ENCODE results near the gene HECTD1.
A peak's percentile ranks its signal among the peaks of the same experiment; 100 is the strongest.
"Not testable (repeated sequence)": the region's sequence is repeated elsewhere in the genome, so short reads cannot be mapped to it uniquely, and the experiment has no call there.

Gene HECTD1

DNA sequence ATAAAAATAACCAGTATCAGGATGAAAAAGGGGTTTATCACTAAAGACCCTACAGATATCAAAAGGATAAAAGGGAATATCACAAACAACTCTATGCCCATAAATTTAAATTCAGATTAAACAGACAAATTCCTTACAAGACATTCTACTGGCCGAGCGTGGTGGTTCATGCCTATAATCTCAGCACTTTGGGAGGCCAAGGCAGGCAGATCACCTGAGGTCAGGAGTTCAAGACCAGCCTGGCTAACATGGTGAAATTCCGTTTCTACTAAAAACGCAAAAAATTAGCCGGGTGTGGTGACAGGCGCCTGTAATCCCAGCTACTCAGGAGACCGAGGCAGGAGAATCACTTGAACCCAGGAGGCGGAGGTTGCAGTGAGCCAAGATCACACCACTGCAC is 15.0 kb downstream of the HECTD1 start:
- not testable (repeated sequence) for DNase-seq

- no peak for DNase-seq
Observed at GRCh38 chr14:31190717-31191263, 16.8 kb downstream of the HECTD1 start.

GRCh38 chr14:31190219-31190603 is 17.4 kb downstream of the HECTD1 start:
- no peak for DNase-seq

GRCh38 chr14:31189346-31190218 is 18.0 kb downstream of the HECTD1 start:
- no peak for DNase-seq

DNA sequence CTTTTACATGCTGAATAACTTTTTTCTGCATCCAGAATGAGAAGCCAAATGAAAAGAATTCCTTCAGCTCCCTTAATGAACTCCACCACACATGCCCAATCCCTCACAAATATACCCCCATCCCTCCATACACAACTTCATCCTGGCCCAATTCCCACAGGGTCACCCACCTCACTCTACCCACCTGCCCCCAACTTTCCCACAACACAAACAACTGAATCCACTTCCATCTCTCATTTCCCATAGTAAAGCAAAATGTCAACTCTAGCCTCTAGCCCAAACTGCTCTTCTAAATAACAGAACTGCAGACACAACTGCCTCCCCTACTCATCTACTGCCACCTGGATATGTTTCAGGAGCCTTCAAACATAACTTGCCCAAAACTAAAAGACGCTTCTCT is 18.8 kb downstream of the HECTD1 start:
- no peak for DNase-seq

- not testable (repeated sequence) for DNase-seq
Observed at GRCh38 chr14:31182016-31182415, 25.6 kb downstream of the HECTD1 start.

GRCh38 chr14:31181271-31181670 is 26.3 kb downstream of the HECTD1 start:
- no peak for DNase-seq

DNA sequence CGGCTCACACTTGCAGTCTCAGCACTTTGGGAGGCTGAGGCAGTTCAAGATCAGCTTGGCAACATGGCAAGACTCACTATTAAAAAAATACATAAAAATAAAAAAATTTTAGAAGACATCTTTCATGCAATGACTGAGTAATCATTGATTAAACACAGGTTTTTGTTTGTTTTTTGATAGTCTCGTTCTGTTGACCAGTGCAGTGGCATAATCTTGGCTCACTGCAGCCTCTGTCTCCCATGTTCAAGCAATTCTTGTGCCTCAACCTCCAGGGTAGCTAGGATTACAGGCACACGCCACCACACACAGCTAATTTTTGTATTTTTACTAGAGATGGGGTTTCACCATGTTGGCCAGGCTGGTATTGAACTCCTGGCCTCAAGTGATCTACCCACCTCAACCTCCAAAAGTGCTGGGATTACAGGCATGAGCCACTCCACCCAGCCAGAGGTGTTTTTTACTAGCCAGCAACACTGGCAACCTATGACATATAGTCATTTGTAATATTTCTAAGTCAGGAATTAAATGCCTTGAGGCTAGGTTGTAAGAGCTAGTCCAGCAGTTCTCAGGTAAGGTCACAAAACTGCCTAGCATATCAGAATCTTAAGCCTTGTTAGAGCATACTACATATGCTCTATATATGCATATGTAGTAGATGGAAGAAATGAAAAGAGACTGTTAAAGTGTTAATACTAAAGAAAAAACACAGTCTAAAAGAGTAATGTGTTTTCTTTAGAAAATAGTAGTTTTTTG is 27.1 kb downstream of the HECTD1 start:
- DNase-seq, result no peak

DNA sequence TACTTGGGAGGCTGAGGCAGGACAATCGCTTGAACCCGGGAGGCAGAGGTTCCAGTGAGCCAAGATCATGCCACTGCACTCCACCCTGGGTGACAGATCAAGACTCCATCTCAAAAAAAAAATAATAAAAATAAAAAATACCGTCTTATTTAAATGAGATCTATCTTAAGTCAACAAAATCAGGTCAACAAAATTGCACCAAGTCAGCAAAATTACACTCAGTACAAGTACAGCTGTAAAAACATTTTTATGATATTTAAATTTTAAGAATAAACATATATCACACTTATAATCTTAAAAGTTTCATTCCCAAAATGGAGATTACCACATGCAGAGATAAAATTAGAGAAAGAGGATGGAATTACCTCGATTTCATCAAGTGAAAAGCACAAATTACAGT is 33.2 kb downstream of the HECTD1 start:
- DNase-seq, result no peak

DNA sequence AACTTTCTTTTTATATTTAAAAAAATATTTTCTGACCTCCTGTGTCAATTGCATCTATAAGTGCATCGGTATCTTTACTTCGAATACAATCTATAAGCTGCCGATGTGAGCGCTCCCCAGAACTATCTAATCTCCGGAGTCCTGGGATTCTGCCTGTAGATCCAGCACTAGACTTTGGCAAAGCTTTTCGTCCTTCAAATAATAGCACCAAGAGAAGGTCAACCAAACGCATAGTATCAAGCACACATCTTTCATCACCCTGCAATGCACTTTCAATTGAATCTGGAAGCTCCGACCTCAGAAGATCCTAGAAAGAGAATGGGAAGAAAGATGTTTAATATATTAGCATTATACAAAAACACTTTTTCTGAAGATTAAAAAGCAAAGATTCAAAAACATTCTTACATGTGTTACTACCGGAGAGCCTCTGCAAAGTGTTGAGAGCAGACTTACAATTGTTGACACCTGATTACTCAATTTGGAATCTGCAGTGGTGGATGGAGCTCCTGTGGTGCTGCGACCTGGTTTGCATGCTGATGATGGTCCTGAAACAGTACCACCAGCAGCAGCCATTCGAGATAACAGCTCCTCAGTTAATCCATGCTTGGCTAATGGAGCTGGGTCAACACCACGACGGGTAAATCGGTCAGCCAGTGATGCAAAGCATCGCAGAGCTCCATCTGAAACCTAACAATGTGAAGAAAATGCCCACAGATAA is 34.3 kb downstream of the HECTD1 start:
- DNase-seq, result no peak

- no peak for DNase-seq
Observed at GRCh38 chr14:31172084-31172483, 35.5 kb downstream of the HECTD1 start.

DNA sequence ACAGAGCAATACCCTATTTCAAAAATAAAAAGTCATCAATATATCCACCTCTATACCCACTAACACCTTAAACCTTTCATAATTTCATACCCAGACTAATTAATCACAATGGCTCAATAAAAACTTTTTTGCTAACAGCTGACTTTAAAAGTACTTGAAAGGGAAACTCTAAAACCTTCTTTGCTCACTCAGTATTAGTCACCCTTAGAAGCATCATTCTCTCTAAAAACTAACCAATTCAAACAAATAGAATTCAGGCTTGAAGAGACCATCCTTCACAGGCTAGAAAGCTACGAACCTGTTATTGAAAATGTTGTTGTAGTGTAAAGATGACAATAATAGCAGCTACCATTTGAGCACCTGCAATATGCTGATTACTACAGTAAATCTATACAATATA is 37.2 kb downstream of the HECTD1 start:
- no peak for DNase-seq

DNA sequence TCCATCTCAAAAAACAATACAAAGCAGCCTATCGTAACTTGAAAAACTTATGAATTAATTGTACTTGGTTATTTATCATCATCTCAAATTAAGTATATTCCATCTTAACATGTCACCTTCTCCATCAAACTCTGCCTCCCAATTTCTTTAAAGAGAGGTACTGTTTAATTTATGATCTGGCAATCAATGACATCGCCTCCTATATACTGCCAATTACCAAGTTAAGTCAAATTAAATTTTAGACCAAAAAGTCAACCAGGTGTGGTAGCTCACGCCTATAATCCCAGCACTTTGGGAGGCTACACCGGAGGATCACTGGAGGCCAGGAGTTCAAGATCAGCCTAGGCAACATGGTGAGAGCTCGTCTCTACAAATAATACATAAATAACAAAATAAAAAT is 37.7 kb downstream of the HECTD1 start:
- DNase-seq, result no peak

DNA sequence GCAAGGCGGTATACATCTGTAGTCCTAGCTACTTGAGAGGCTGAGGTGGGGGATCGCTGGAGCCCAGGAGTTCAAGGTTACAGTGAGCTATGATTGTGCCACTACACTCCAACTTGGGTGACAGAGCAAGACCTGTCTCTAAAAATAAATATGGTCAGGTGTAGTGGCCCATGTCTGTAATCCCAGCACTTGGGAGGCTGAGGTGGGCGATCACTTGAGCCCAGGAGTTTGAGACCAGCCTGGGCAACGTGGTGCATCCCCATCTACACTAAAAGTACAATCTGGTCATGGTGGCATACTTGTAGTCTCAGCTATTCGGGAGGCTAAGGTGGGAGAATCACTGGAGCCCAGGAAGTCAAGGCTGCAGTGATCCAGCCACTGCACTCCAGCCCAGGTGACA is 40.6 kb downstream of the HECTD1 start:
- no peak for DNase-seq

- DNase-seq, result peak; percentile 2
Observed at GRCh38 chr14:31166271-31166561, 41.4 kb downstream of the HECTD1 start.

DNA sequence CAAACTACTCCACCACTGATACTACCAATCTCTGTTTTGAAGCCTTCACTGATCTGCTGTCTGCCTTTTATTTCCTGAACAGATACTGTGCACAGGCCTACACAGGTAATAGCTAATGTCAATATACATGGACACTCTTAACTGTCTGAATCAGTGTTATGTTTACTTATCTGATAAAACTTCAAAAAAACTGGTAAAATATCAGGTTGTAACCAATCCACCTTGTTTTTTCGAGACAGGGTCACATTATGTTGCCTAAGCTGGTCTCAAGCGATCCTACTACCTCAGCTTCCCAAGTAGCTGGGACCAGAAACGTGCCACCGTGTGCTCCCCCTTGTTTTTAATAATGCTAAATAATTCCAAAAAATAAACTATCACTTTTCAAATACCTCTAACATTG is 43.5 kb downstream of the HECTD1 start:
- DNase-seq, result no peak

GRCh38 chr14:31162910-31163649 is 44.5 kb downstream of the HECTD1 start:
- DNase-seq, result no peak

DNA sequence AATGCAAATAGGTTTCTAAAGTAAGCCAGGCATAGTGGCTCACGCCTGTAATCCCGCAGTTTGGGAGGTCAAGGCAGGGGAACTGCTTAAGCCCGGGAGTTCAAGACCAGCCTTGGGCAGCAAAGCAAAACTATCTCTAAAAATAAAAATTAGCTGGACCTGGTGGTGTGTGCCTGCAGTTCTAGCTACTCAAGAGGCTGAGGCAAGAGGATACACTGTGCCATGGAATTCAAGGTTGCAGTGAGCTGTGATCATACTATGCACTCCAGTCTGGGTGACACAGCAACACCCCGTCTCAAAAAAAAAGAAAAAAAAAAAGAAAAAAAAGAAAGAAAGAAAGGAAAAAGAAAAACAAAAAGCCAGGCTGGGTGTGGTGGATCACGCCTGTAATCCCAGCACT is 46.3 kb downstream of the HECTD1 start:
- no peak for DNase-seq

DNA sequence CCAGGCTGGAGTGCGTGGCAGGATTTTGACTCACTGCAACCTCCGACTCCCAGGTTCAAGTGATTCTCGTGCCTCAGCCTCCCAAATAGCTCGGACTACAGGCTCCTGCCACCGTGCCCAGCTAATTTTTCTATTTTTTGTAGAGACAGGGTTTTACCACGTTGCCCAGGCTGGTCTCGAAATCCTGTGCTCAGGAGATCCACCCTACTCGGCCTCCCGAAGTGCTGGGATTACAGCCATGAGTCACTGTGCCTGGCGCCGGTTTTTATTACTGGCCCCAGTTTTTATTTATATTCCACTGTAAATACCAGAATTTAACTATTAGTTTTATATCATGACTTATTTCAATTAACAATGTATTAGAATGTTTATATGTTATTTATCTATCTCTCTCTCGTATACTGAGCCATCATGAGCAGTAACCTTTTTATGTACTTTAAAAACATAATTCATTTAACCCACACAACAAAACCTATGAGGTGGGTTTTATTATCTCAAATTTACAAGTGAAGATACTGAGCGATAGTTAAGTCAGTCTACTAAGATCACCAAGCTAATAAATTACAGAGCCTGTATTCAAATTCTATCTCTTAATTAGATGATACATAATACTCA is 47.8 kb downstream of the HECTD1 start:
- DNase-seq, result no peak

- no peak for DNase-seq
Observed at GRCh38 chr14:31154956-31155355, 52.6 kb downstream of the HECTD1 start.

DNA sequence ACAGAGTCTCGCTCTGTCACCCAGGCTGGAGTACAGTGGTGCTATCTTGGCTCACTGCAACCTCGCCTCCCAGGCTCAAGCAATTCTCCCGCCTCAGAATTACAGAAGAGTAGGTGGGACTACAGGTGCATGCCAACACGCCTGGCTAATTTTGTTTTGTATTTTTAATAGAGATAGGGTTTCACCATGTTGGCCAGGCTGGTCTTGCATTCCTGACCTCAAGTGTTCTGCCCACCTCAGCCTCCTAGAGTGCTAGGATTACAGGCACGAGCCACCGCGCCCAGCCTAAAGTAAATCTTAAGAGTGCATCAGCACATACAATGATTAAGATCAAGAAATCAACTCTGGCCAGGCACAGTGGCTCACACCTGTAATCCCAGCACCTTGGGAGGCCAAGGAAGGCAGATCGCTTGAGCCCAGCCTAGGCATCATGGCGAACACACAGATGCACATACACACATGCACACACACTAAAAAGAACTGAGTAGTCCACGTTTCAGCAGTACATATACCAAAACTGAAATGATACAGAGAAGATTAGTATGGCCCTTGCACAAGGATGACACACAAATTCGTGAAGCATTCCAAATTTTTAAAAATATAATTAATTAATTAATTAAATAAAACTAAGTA is 65.0 kb downstream of the HECTD1 start:
- DNase-seq, result no peak

GRCh38 chr14:31139301-31139847 is 68.2 kb downstream of the HECTD1 start:
- no peak for DNase-seq

Data from NCI-H2227 treated with DMSO at 0.1 percent for 48 hours (cell line).